HG03039 (cell line): Measurements from ENCODE around the gene BLOC1S2.
"Not testable (repeated sequence)": the region's sequence is repeated elsewhere in the genome, so short reads cannot be mapped to it uniquely, and the experiment has no call there.

ENCODE experiments used
- ATAC-seq: cut with Tn5 transposase; IDR thresholded peaks from one replicate; pipeline ENCODE4 v1.9.1; 2021; ENCODE audit warnings: mild to moderate bottlenecking, moderate library complexity; ENCODE audit not compliant: unreplicated experiment

BLOC1S2 gene

DNA sequence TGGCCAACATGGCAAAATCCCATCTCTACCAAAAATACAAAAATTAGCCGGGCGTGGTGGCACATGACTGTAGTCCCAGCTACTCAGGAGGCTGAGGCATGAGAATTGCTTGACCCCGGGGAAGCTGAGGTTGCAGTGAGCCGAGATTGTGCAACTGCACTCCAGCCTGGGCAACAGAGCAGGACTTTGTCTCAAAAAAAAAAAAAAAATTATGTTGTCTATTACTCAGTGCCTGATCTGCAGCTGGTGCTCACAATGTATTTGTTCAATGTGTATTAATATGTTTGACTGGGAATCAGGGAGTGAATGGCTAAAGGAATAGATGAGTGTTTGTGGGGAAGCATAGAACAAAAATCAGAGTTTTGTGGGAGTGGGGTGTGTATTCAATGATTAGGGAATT, 5.8 kb upstream of the BLOC1S2 start:
- ATAC-seq = not testable (repeated sequence)

DNA sequence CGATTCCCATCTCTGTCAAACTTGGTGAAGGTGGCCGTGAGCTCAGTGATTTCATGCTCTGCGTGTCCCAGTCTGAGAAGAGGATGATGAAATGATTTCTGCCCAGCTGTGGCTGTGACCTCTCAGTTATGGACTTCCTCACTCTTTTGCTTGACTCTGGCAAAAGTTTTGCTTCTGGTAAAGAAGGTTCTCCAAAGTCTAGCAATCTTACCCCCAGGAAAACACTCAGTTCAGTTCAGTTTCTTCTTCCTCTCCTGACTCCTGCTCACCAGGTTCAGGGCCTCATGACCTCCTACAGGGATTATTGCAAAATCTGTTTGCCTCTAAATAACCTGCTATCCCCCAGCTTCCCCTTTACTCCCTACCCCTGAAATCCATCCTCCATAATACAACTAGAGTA, 4.9 kb upstream of the BLOC1S2 start:
- no peak for ATAC-seq

DNA sequence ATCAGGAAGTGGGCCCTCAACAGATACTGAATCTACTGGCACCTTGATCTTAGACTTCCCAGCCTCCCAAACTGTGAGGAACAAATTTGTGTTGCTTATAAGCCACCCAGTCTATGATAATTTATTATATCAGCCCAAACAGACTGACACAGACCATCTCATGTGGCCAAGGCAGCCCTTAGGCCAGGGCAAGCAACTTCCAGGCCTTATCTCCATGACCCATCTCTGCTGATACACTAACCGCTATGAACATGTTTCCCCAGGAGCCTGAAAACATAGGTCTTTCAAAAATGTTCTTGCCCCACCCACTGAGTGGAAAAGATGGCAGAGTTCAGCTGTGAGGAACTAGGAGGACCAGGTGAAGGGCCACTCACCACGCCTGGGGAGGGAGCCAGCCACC, 3.2 kb upstream of the BLOC1S2 start:
- ATAC-seq = no peak

DNA sequence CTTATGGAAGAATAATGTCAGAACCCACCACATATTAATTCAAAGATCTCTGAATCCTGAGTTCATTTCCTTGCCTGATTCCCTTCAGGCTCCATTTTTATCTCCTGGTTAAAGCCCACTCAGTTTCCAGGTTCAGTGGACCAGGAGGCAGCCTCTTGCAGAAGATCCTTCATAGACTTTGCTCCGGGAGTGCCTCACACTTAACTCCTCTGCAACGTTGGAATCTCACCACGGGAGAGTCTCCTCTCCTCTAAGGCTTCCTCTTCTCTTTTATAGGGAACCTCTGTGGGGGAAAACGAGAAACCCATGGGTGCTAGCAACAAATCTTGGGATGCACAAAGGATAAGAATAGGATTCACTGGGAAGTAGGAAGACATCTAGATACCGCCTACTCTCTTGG, 1.7 kb upstream of the BLOC1S2 start:
- no peak for ATAC-seq

DNA sequence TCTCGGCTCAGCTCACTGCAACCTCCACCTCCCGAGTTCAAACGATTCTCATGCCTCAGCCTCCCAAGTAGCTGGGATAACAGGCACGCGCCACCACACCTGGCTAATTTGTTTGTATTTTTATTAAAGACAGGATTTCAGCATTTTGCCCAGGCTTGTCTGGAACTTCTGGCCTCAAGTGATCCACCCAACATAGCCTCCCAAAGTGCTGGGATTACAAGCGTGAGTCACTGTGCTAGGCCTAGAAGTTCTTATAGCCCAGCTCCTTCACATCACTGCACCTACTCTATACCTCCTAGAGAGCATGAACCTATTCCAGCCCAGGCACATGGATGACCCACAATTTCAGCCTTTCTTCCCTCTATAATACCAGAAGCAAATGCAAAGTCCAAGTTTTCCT, 1.3 kb upstream of the BLOC1S2 start:
- ATAC-seq = no peak

DNA sequence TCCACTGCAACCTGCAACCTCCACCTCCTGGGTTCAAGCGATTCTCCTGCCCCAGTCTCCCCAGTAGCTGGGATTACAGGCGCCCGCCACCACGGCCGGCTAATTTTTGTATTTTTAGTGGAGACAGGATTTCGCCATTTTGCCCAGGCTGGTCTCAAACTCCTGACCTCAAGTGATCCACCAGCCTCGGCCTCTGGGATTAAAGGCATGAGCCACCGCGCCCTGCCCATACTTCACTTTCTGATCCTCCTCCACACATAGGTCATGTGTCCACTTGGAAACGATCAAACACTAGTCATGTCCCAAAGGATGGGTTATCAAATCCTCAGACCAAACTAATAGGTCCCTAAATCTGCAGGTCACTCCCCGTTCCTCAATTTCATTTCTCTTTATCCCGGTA, 1.2 kb downstream of the BLOC1S2 start:
- not testable (repeated sequence) for ATAC-seq

DNA sequence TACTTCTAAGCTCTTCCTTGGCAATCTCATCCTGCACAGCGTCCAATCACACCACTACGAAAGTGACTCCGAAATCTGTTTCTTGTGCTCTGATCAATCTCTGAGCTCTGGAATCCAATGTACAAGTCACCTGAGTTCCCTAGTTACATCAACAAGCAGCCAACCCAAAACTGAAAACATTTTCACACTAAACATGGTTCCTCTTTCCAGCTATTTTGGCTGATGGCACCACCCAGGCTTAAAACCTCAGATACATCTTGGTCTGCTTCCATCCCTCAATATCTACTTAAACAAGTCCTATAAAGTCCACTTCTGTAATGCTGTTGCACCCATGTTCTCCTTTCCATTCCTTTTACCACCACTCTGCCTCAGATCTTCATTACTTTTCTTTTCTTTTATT, 3.6 kb downstream of the BLOC1S2 start:
- ATAC-seq = no peak

DNA sequence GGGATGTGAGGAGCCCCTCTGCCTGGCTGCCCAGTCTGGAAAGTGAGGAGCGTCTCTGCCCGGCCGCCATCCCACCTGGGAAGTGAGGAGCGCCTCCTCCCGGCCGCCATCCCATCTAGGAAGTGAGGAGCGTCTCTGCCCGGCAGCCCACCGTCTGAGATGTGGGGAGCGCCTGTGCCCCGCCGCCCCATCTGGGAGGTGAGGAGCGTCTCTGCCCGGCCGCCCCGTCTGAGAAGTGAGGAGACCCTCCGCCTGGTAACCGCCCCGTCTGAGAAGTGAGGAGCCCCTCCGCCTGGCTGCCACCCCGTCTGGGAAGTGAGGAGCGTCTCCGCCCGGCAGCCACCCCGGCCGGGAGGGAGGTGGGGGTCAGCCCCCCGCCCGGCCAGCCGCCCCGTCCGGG, 9.5 kb downstream of the BLOC1S2 start:
- not testable (repeated sequence) for ATAC-seq

DNA sequence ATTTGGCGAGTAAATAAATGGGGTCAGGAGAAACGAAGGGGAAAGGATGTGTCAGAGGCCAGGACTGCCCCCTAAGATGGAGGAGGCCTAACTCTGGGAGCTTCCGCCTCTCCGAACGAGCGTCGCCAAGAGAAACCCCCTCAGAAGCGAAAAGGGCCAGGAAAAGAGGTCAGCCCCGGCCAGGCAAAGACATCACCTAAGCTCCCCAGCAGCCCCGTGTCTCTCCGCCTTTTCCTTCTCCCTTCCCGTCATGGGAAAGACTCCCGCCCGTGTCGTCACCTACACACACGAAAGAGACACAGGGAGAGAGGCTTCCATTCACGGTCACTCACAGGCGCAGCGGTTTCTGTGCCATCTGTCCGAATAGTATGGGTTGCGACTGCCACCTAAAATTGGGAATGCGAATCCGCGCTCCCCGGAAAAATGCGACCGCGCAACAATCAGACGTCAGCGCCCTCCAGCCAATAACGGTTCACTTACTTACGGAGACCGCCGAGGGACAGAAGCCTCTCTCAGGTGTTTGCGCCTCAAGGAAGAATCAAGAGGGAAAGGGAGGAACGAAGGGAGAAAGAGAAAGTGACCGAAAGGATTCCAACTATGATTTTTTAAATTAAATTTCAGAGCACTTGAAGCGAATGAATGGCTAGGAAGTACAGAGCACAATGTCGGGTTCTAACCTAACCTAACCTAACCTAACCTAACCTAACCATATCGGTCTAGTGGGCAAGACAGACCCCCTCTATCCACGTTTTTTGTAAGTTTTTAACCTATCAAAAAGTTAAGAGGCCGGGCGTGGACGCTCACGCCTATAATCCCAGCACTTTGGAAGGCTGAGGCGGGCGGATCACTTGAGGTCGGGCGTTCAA, 19.0 kb downstream of the BLOC1S2 start, which contains the start of gene CWF19L1:
Gene CWF19L1, minus strand, starts transcription at position 400 of the 866 bp plus-strand sequence. Its CDS starts 45 bp downstream, at position 355.
- no peak for ATAC-seq

DNA sequence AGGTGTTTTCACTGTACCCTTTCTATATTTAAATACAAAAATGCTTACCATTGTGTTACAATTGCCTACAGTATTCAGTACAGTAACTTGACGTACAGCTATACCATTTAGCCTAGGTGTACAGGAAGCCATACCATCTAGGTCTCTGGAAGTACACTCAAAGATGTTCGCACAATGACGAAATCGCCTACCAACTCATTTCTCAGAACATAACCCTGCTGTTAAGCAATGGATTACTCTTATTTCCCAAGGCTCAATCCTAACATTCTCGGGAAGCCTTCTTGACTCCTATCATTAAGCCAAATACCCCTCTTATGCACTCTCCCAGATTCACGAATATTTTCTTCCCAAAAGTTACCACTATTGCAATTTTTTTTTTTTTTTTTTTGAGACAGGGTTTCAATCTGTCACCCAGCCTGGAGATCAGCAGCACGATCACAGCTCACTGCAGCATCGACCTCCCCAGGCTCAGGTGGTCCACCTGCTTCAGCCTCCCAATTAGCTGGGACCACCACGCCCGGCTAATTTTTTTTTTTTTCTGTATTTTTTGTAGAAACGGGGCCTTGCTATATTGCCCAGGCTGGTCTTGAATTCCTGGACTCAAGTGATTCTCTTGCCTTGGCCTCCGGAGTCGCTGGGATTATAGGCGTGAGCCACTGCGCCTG, 20.5 kb downstream of the BLOC1S2 start:
- no peak for ATAC-seq

DNA sequence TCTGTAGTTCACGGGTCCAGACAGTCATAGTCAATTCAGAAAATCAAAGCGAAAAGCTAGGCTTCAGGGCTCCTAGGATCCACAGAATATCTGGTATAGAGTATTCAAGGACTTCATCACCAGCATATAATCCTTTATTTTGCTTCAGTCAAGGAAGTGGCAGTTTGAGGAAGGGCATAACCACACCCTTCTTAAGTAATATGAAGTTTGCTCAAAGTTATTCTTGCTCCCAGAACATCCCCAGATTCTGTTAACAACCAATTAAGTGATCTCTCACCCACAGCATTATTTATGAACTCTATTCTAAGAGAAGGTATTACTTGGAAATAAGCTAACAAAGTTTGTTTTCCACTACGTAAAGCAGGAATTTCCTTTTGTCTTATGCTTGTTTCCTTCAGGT, 32.3 kb downstream of the BLOC1S2 start:
- no peak for ATAC-seq

DNA sequence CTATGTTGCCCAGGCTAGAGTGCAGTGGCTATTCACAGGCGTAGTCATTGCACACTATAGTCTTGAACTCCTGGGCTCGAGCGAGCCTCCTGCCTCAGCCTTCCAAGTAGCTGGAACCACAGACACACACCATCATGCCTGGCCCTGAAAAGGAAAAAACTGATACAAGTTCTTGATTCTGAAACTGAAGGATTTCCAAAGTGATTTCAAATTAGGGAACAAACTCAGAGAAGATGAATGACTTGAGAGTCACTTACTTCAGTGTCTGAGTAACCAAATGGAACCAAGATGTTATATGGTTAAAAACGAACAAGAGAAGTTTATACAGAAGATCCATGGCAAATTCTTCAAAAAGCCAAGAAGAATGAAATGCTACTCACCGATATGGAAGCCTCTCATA, 33.4 kb downstream of the BLOC1S2 start:
- ATAC-seq = no peak

DNA sequence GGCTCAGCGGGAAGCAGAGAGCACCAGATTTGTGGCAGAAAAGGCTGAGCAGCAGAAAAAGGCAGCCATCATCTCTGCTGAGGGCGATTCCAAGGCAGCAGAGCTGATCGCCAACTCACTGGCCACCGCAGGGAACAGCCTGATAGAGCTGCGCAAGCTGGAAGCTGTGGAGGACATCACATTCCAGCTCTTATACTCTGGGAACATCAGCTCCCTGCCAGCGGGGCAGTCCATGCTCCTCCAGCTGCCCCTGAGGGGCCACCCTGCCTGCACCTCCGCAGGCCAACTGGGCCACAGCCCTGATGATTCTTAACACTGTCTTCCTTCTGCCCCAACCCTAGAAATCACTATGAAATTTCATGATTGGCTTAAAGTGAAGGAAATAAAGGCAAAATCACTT, 37.7 kb downstream of the BLOC1S2 start:
- no peak for ATAC-seq

DNA sequence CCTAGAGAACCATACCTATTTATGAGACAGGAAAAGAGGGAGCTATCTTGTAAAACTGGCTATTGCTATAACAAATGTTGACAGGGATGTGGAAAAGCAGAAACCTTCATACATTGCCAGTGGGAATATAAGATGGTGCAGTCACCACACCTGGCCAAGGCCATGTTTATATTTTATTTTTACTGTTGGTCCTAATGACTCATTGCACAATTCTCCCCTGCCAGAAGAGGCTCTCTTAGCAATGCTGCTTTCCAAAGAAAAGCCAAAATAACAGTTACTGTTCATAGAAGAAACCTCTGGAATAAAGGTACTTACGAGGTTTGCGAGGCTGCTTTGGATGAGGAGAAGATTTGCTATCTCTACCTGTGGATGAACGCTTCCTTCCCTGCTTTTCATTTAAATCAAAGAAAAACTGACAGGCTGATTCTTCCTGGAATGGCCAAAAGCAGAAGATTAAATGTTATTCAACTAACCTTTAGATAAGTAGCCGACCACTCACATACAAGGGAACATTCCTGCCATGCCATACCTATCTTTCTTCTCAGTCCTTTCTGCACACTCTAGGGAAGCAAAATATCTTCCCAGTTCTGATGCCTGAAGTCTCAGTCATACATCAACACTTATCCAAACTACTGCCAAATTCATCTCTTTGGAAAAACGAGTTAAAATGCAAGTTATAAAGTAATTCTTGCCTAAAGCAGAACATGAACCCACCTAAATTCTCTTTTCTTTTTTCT, 40.8 kb downstream of the BLOC1S2 start:
- ATAC-seq = no peak

DNA sequence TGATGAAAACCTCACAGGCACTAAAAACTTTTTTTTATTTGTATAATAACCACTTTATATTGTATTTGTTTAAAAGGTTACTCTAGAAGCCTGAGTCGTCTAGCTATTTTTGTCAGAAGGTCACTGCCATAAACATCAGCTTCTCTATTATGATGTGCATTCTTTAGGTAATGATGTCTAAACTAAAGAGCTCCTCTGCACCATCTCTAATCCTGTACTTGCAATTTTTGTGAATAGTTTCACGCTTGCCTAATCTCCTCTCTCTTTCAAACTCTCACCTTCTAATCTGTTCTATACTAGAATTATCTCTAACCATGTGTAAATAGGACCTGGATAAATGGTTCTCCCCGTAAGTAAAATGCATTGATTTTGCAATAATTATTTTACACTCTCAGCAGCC, 46.6 kb downstream of the BLOC1S2 start:
- no peak for ATAC-seq

DNA sequence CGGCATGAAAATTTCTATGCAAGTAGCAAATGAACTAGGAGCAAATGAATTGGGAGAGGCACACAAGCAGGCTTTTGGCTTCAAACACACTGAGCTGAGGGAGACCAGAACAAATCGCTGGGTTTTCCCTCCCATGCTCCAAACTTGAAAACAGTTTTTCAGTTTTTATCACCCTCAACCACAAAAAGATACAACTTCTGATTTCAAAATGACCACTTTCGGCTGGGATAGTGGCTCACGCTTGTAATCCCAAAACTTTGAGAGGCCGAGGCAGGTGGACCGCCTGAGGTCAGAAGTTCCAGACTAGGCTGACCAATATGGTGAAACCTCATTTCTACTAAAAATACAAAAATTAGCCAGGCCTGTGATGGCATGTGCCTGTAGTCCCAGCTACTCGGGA, 48.1 kb downstream of the BLOC1S2 start:
- peak; percentile 51 for ATAC-seq

DNA sequence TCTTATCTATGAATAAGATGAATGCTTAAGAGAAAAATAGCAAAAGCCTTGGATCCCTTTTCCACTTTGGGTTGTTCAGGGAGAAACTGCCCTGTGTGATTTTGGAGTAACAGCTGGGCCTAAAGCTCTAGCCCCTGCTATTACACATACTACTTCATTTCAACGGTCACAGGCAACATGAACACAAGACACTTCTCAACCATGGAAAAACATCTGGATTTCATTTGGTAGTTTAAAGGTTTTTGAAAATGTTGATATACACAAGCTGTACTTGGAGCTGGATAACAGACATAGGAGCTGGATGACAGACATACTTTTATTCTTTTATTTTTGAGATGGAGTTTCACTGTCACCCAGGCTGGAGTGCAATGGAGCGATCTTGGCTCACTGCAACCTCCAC, 54.4 kb downstream of the BLOC1S2 start:
- no peak for ATAC-seq

DNA sequence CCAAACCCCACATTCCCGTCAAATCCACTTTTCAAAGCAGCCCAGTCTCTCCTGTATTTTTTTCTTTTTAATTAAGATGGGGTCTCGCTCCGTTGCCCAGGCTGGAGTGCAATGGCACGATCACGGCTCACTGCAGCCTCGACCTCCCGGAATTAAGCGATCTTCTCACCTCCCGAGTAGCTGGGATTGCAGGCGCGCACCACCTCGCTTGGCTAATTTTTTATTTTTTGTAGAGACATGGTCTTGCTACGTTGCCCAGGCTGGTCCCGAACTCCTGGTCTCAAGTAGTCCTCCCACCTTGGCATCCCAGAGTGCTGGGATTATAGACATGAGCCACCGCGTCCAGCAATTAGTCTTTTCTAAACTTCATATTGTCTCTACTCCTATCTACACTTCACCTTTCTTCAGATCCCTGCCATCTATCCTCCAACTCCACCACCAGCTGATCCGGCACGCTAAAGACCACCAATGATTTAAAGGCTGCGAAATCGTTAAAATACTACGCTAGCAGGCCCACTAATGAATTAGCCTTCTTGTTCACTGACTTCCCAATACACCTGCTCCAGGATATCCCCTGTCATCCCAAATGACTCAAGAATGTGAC, 56.6 kb downstream of the BLOC1S2 start:
- ATAC-seq = no peak

DNA sequence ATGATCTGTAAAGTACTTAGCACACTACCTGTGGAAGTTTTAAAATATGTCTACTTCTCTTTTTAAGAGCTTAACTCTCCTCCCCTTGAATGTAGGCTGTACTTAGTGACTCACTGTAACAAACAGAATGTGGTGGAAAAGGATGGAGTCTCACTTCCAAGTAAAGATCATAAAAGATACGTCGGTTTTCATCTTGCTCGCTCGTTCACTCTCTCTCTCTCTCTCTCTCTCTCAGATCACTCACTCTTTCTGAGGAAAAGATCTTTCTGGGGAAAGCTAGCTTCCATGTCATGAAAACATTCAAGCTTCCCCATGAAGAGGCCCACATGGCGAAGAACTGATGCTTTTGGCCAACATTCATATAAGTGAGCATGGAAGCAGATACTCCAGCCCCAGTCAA, 62.6 kb downstream of the BLOC1S2 start:
- ATAC-seq = no peak
